GM18873 (cell line): ENCODE measurements around the gene DAGLB.
A peak's percentile ranks its signal among the peaks of the same experiment; 100 is the strongest.
"Not testable (repeated sequence)": the region's sequence is repeated elsewhere in the genome, so short reads cannot be mapped to it uniquely, and the experiment has no call there.

ENCODE experiments used
- ATAC-seq: cut with Tn5 transposase; IDR thresholded peaks from one replicate; pipeline ENCODE4 v1.9.1; 2021; ENCODE audit warnings: mild to moderate bottlenecking, moderate library complexity, moderate number of reproducible peaks; ENCODE audit not compliant: unreplicated experiment, low FRiP score

The DAGLB gene

GRCh38 chr7:6447581-6448199 is at the start of gene DAGLB:
DAGLB (minus strand) TSS chr7:6447954; CDS start chr7:6447842, 112 bp downstream.
- ATAC-seq = peak; percentile 74

GRCh38 chr7:6497637-6497905 is 49.8 kb upstream of the DAGLB start:
- ATAC-seq = no peak

- ATAC-seq = no peak
These were observed 49.3 kb upstream of the DAGLB start for GRCh38 chr7:6496842-6497636.

GRCh38 chr7:6495597-6496262 is 48.0 kb upstream of the DAGLB start:
- ATAC-seq = no peak

- ATAC-seq = no peak
These were observed 46.6 kb upstream of the DAGLB start for GRCh38 chr7:6494365-6494764.

GRCh38 chr7:6491194-6491593 is 43.4 kb upstream of the DAGLB start:
- ATAC-seq = no peak

- ATAC-seq = no peak
These were observed 41.9 kb upstream of the DAGLB start for GRCh38 chr7:6489612-6490011.

GRCh38 chr7:6487184-6487545 is 39.4 kb upstream of the DAGLB start:
- no peak for ATAC-seq

- ATAC-seq = no peak
These were observed 38.9 kb upstream of the DAGLB start for GRCh38 chr7:6486438-6487183.

GRCh38 chr7:6482743-6483119 is 35.0 kb upstream of the DAGLB start:
- no peak for ATAC-seq

- ATAC-seq = no peak
These were observed 34.6 kb upstream of the DAGLB start for GRCh38 chr7:6482307-6482706.

GRCh38 chr7:6481445-6481844 is 33.7 kb upstream of the DAGLB start:
- no peak for ATAC-seq

GRCh38 chr7:6480323-6480660 is 32.5 kb upstream of the DAGLB start:
- no peak for ATAC-seq

GRCh38 chr7:6479067-6479466 is 31.3 kb upstream of the DAGLB start:
- ATAC-seq = no peak

GRCh38 chr7:6478186-6478585 is 30.4 kb upstream of the DAGLB start:
- ATAC-seq = no peak

GRCh38 chr7:6477318-6477660 is 29.5 kb upstream of the DAGLB start:
- no peak for ATAC-seq

GRCh38 chr7:6476596-6477317 is 29.0 kb upstream of the DAGLB start:
- no peak for ATAC-seq

- no peak for ATAC-seq
These were observed 27.9 kb upstream of the DAGLB start for GRCh38 chr7:6475433-6476186.

GRCh38 chr7:6465862-6466261 is 18.1 kb upstream of the DAGLB start:
- no peak for ATAC-seq

GRCh38 chr7:6463609-6464008 is 15.9 kb upstream of the DAGLB start:
- ATAC-seq = not testable (repeated sequence)
